SK-N-SH (cell line): ENCODE results near the gene PDE6G. TPM values are rescaled to one million over a fixed set of nuclear protein-coding genes. Genes with fewer than 3 reads are reported as not detected.

Experiments
- CTCF ChIA-PET: fragments of 300-600, 350-600 bp; formaldehyde crosslinking; extraction: SDS; loops from one replicate; lab custom pipeline; 2021; lab: Yijun Ruan, JAX
- POLR2A ChIA-PET: fragments of 350-600 bp; sonication (Branson Sonifier 250); formaldehyde crosslinking; extraction: SDS; loops from one replicate; lab custom pipeline; 2020; ENCODE audit warnings: antibody characterized with exemption, inconsistent platforms; lab: Yijun Ruan, JAX
- DNase-seq: peaks from one replicate; pipeline ENCODE4 v3.0.0; 2012
- H2AFZ ChIP-seq: fragments of 200-600 bp; sonication (generic); 2 replicates; pipeline ENCODE4 v1.8.1; 2016; ENCODE audit warnings: antibody characterized with exemption, mild to moderate bottlenecking, low read depth
- H3F3A ChIP-seq: fragments of 200-600 bp; sonication (generic); replicated peaks from 2 replicates; pipeline ENCODE3; 2016; ENCODE audit warnings: antibody characterized with exemption, mild to moderate bottlenecking; ENCODE audit not compliant: insufficient read depth
- H3K27ac ChIP-seq, 2 experiments: fragments of 200-500 bp in 1 of 2; fragments of 200-600 bp in 1 of 2; sonication (Bioruptor generic) in 1 of 2; sonication (generic), shearing (Covaris generic) in 1 of 2; 2 replicates each; pipeline versions ENCODE4 v1.5.1 to v1.6.1; 2014 to 2016; ENCODE audit warnings: low read depth in 2 of 2, inconsistent platforms in 1 of 2, low read length in 1 of 2, mild to moderate bottlenecking in 1 of 2, mixed read lengths in 1 of 2
- H3K27me3 ChIP-seq: fragments of 200-600 bp; sonication (generic), shearing (Covaris generic); 2 replicates; pipeline ENCODE4 v1.6.1; 2016; ENCODE audit warnings: mixed run types; ENCODE audit not compliant: insufficient read depth
- H3K36me3 ChIP-seq, 2 experiments: fragments of 200-500 bp in 1 of 2; fragments of 200-600 bp in 1 of 2; sonication (Bioruptor generic) in 1 of 2; sonication (generic) in 1 of 2; replicated peaks in 1 of 2; 2 replicates each; pipeline versions ENCODE3 to v1.5.1; 2014 to 2016; ENCODE audit warnings: low read length in 1 of 2, mild to moderate bottlenecking in 1 of 2; ENCODE audit not compliant: insufficient read depth in 2 of 2, control insufficient read depth in 1 of 2
- H3K4me1 ChIP-seq, 2 experiments: fragments of 200-500 bp in 1 of 2; fragments of 200-600 bp in 1 of 2; sonication (Bioruptor generic) in 1 of 2; sonication (generic), shearing (Covaris generic) in 1 of 2; 2 replicates each; pipeline versions ENCODE4 v1.5.1 to v1.6.1; 2014 to 2016; ENCODE audit warnings: low read depth in 1 of 2, low read length in 1 of 2, mixed run types in 1 of 2; ENCODE audit not compliant: insufficient read depth in 2 of 2, control insufficient read depth in 1 of 2
- H3K4me2 ChIP-seq: fragments of 200-600 bp; sonication (generic), shearing (Covaris generic); 2 replicates; pipeline ENCODE4 v1.6.1; 2017; ENCODE audit warnings: mixed run types
- H3K4me3 ChIP-seq, 2 experiments: fragments of 200-500 bp in 1 of 2; fragments of 200-600 bp in 1 of 2; sonication (Bioruptor generic) in 1 of 2; sonication (generic), shearing (Covaris generic) in 1 of 2; 2 replicates each; pipeline versions ENCODE4 v1.5.1 to v1.8.1; 2014 to 2016; ENCODE audit warnings: low read depth in 2 of 2, inconsistent platforms in 1 of 2, low read length in 1 of 2, mild to moderate bottlenecking in 1 of 2, mixed read lengths in 1 of 2, moderate library complexity in 1 of 2
- H3K79me2 ChIP-seq: fragments of 200-600 bp; sonication (generic); 2 replicates; pipeline ENCODE4 v1.8.1; 2017; ENCODE audit warnings: mild to moderate bottlenecking; ENCODE audit not compliant: insufficient read depth
- H3K9ac ChIP-seq: fragments of 200-600 bp; sonication (generic); 2 replicates; pipeline ENCODE4 v1.6.1; 2017; ENCODE audit warnings: mixed run types
- H3K9me2 ChIP-seq: fragments of 200-600 bp; sonication (generic); 2 replicates; pipeline ENCODE4 v1.6.1; 2017; ENCODE audit warnings: mixed run types
- H3K9me3 ChIP-seq: fragments of 200-600 bp; sonication (generic); 2 replicates; pipeline ENCODE4 v1.6.1; 2017; ENCODE audit warnings: mixed run types, mild to moderate bottlenecking, moderate library complexity
- H4K20me1 ChIP-seq: fragments of 200-600 bp; sonication (generic); 2 replicates; pipeline ENCODE4 v1.6.1; 2017; ENCODE audit warnings: mild to moderate bottlenecking, mixed run types; ENCODE audit not compliant: insufficient read depth
- ELF1 ChIP-seq: IDR thresholded peaks from 2 replicates; pipeline ENCODE4 v1.4.0; 2012
- EP300 ChIP-seq, 2 experiments: IDR thresholded peaks; 2 replicates each; pipeline versions ENCODE4 v1.4.0 to v1.6.1; 2012; ENCODE audit warnings: borderline replicate concordance in 1 of 2, low read depth in 1 of 2, low read length in 1 of 2
- FOSL2 ChIP-seq: IDR thresholded peaks from 2 replicates; pipeline ENCODE4 v1.4.0; 2012; ENCODE audit warnings: low read depth, mild to moderate bottlenecking, moderate library complexity, borderline replicate concordance
- FOXJ3 ChIP-seq: sonication (generic); formaldehyde crosslinking; IDR thresholded peaks from 2 replicates; pipeline ENCODE4 v1.5.1; 2020; ENCODE audit warnings: mild to moderate bottlenecking, missing genetic modification reagents
- FOXM1 ChIP-seq: IDR thresholded peaks from 2 replicates; pipeline ENCODE4 v1.4.0; 2012; ENCODE audit warnings: low read depth, mild to moderate bottlenecking
- GATA2 ChIP-seq: sonication (generic); formaldehyde crosslinking; IDR thresholded peaks from 2 replicates; pipeline ENCODE4 v1.5.0; 2020; ENCODE audit warnings: mild to moderate bottlenecking, missing genetic modification reagents
- JUND ChIP-seq: IDR thresholded peaks from 2 replicates; pipeline ENCODE4 v1.4.0; 2012
- REST ChIP-seq: IDR thresholded peaks from 2 replicates; pipeline ENCODE4 v1.6.1; 2012; ENCODE audit warnings: mild to moderate bottlenecking, low read depth, low read length, moderate library complexity
- USF1 ChIP-seq: IDR thresholded peaks from 2 replicates; pipeline ENCODE4 v1.4.0; 2012; ENCODE audit warnings: low read depth, borderline replicate concordance
- ZBTB33 ChIP-seq: IDR thresholded peaks from 2 replicates; pipeline ENCODE4 v1.4.0; 2012; ENCODE audit warnings: low read depth, borderline replicate concordance
- WGBS: methylation state at CpG from one replicate; pipeline ENCODE4 v1.1.6; 2017; ENCODE audit warnings: low lambda C conversion rate; 5-methylcytosine and 5-hydroxymethylcytosine counted together
- polyA plus RNA-seq, 3 experiments: library from polyadenylated mRNA; depleted of rRNA; stranded (reverse); fragments of >200 nt; gene quantifications; 2 replicates each; pipeline ENCODE4 v1.2.3, GENCODE V29; 2012
- TF ChIP-seq, protein P1 (sequence below): IDR thresholded peaks from 2 replicates; pipeline ENCODE4 v1.4.0; 2012; ENCODE audit warnings: low read depth

Gene PDE6G
- polyA plus RNA-seq, 1 of the 3 experiments (the other 2 are of a cell fraction): 5.0 TPM

GRCh38 chr17:81696218-81696941 is 40.0 kb upstream of the PDE6G start:
- peaks cover 49% of the 10 kb centered on the region for H4K20me1 ChIP-seq
- no peaks in the 10 kb centered on the region for H3K9me2 ChIP-seq
- peaks cover 38% of the 10 kb centered on the region for H3F3A ChIP-seq
- DNase-seq: no peak
- peaks cover 47 to 81% of the 10 kb centered on the region in 2 experiments for H3K36me3 ChIP-seq
- peaks cover 91% of the 10 kb centered on the region for H3K79me2 ChIP-seq
- ChIA-PET POLR2A (interaction anchor here (0.6 to 1.3 kb wide), 2 partner anchors 13 to 29 kb away, joined by 5 to 6 read pairs; partner anchors contain the start of genes ARL16 and HGS), CTCF (interaction anchor here (1.5 to 1.8 kb wide), 2 partner anchors 17 to 21 kb away, joined by 3 to 9 read pairs; no protein-coding TSS in a partner anchor)
- no peak for TF ChIP-seq JUND
- TF ChIP-seq ELF1: no peak
- TF ChIP-seq EP300 (IDR thresholded peaks at IDR 0.05; ENCODE audit: borderline replicate concordance in 1 of 2, low read depth in 1 of 2, low read length in 1 of 2): no peak
- TF ChIP-seq FOXM1: no peak
- TF ChIP-seq GATA2 (CRISPR knock-in tag): no peak
- TF ChIP-seq ZBTB33: no peak
- no peak for TF ChIP-seq USF1
- TF ChIP-seq, protein P1, sequence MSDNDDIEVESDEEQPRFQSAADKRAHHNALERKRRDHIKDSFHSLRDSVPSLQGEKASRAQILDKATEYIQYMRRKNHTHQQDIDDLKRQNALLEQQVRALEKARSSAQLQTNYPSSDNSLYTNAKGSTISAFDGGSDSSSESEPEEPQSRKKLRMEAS: no peak
- no peak for TF ChIP-seq FOXJ3 (CRISPR knock-in tag)
- no peak for TF ChIP-seq REST
- no peak for TF ChIP-seq FOSL2
- H3K27me3 ChIP-seq: no peaks in the 10 kb centered on the region
- H3K4me2 ChIP-seq: no peak overlapping the region
- no peak overlapping the region for H3K9ac ChIP-seq
- H2AFZ ChIP-seq: no peak overlapping the region
- no peak overlapping the region for H3K4me3 ChIP-seq
- H3K27ac ChIP-seq: no peak overlapping the region
- peaks cover 5 to 8% of the 10 kb centered on the region in 2 experiments; a peak in 2 of 4 replicates for H3K4me1 ChIP-seq
- H3K9me3 ChIP-seq: no peaks in the 10 kb centered on the region
- WGBS: 93% methylated on average over 39 of the region's 40 CpGs
